ENCODE data around the gene SLC26A11. TPM values are rescaled to one million over a fixed set of nuclear protein-coding genes. Genes with fewer than 3 reads are reported as not detected.

SLC26A11 gene
- total and polyA plus RNA-seq, 2 of the 13 experiments (the other 11 are each of a cell fraction or from before 2014, with no cell fraction given): 8.7 to 13.2 TPM

- TF ChIP-seq ZNF646 (CRISPR knock-in tag; IDR thresholded peaks at IDR 0.05) (peak; percentile 74; the same call in 1 of the 2 replicates), ETV6 (CRISPR knock-in tag; conservative IDR thresholded peaks at IDR 0.05) (no peak), ZNF644 (CRISPR knock-in tag; IDR thresholded peaks at IDR 0.05; ENCODE audit: low read depth) (no peak), ZNF318 (CRISPR knock-in tag; IDR thresholded peaks at IDR 0.05) (no peak), HNRNPK (IDR thresholded peaks at IDR 0.05; ENCODE audit: low read depth, low read length, poor library complexity, severe bottlenecking) (peak; percentile 40), PHF21A (CRISPR knock-in tag; IDR thresholded peaks at IDR 0.05) (no peak), MIER3 (CRISPR knock-in tag; IDR thresholded peaks at IDR 0.05; ENCODE audit: borderline replicate concordance) (no peak), MEIS2 (CRISPR knock-in tag; IDR thresholded peaks at IDR 0.05) (no peak), CHD4 (IDR thresholded peaks at IDR 0.05; ENCODE audit: borderline replicate concordance, low read length) (no peak), CCDC6 (CRISPR knock-in tag; IDR thresholded peaks at IDR 0.05) (no peak), NONO (IDR thresholded peaks at IDR 0.05) (0 out of 2 replicates have a peak, but pooled peaks have one; percentile 60), NONO (CRISPR knock-in tag; conservative IDR thresholded peaks at IDR 0.05) (no peak), NCOR1 (IDR thresholded peaks at IDR 0.05; ENCODE audit: borderline replicate concordance, low read length) (no peak), SIN3B (IDR thresholded peaks at IDR 0.05; ENCODE audit: low read length) (no peak), ZBTB38 (CRISPR knock-in tag; IDR thresholded peaks at IDR 0.05) (no peak), ZNF891 (CRISPR knock-in tag; IDR thresholded peaks at IDR 0.05) (no peak), NCOA2 (CRISPR knock-in tag; IDR thresholded peaks at IDR 0.05) (no peak), POLR2A (IDR thresholded peaks at IDR 0.05; ENCODE audit: insufficient read depth in 1 of 2, low read depth in 2 of 2, low read length in 2 of 2) (no peak)
Observed at GRCh38 chr17:80274871-80275449, 54.7 kb downstream of the SLC26A11 start (continued).

All from HepG2 (cell line).